Activated CD4-positive, alpha-beta T cell treated with anti-CD3 and anti-CD28 coated beads, Interleukin-2, amount 50 U/mL, for 16 hours (primary cell): ENCODE data around the gene PIH1D1.
"Not testable (repeated sequence)": the region's sequence is repeated elsewhere in the genome, so short reads cannot be mapped to it uniquely, and the experiment has no call there.

Experiments used
- DNase-seq: peaks from one replicate; pipeline ENCODE4 v3.0.0-alpha.2; 2020

PIH1D1 gene

DNA sequence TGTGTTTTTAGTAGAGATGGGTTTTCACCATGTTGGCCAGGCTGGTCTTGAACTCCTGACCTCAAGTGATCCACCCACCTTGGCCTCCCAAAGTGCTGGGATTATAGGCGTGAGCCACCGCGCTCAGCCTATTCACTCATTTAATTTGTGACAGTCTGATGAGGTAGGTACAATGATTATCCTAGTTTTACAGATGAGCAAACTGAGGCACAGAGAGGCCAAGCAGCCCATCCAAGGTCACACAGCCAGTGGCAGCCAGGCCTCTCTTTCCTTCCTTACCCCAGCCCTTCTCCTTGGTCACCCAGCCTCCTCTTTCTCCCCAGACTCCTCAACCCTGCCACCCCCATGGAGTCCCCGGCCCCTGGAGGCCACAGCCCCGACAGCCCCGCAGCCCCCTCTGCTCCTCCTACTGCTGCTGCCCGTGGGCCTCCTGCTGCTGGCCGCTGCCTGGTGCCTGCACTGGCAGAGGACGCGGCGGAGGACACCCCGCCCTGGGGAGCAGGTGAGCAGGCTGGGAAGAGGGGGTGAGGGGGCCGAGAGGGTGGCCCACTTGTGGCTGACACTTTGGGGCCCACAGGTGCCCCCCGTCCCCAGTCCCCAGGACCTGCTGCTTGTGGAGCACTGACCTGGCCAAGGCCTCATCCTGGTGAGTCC lies 28.5 kb upstream of the PIH1D1 start:
- DNase-seq: no peak

DNA sequence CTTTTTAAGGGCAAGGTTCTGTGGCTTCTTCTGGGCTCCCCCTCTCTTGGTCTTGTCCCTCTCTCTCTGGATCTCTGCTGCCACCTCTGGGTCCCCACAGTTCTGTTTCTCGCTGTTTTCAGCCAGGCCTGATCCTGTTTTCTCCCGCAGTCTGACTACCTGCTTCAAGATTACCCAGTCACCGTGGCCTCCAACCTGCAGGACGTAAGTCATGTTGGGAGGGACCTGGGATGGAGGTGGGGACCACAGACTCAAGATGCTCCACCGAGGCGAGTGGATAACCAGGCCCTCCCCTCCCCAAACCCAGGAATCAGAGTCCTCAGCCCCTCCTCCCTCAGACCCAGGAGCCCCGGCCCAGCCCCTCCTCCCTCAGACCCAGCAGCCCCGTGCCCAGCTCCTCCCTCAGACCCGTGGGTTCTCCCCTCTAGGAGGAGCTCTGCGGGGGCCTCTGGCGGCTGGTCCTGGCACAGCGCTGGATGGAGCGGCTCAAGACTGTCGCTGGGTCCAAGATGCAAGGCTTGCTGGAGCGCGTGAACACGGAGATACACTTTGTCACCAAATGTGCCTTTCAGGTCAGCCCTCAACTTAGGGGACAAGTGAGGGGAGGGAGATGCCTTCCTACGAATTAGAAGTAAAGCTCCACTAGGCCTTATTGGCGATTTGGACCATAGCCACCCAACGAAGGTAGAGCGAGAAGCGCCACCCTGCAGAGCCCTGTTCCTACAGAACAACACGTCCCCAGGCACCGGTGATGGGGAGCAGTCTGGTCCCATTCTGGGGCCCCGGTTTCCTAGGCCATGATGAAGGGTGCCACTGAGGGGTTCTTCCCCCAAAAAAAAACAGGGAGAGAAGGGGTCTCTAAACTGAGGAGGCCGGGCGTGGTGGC lies 24.6 kb upstream of the PIH1D1 start:
- peak; percentile 86 for DNase-seq

DNA sequence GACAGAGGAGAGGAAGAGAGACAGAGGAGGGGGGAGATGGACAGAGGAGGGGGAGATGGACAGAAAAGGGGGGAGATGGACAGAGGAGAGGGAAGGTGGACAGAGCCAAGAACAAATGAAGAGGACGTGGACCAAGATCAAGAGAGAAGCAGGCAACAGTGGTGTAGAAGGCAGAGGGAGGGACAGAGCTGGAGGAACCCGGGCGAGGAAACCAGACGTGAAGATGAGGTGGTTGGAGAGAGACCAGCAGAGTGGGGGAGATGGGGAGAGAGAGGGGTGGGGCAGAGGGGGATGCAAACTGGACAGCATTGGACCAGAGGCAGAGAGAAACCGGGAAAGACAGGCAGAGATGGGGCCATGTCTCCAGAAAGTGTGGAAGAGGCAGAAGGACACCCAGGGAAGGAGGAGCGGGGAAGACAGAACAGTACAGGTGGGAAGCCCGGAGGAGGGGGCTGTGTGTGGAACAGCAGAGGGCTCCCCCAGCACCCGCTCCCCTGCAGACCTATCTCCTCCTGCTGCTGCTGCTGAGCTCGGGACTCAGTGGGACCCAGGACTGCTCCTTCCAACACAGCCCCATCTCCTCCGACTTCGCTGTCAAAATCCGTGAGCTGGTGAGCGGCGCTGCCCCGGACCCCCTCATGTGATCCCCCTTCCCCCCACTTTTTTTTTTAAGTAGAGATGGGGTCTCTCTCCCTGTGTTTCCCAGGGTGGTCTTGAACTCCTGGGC lies 23.7 kb upstream of the PIH1D1 start:
- DNase-seq: no peak

DNA sequence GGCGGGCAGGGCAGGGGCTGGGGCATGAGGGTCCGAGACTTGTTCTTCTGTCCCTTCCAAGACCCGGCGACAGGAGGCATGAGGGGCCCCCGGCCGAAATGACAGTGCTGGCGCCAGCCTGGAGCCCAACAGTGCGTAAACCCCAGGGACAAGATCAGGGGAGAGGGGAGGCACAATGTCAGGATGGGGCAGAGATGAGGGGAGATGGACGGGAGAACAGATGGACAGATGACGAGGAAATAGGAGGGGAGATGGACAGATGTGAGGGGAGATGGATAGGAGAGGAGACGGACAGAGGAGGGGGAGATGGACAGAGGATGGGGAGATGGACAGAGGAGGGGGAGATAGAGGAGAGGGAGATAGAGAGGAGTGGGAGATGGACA lies 22.9 kb upstream of the PIH1D1 start:
- no peak for DNase-seq

DNA sequence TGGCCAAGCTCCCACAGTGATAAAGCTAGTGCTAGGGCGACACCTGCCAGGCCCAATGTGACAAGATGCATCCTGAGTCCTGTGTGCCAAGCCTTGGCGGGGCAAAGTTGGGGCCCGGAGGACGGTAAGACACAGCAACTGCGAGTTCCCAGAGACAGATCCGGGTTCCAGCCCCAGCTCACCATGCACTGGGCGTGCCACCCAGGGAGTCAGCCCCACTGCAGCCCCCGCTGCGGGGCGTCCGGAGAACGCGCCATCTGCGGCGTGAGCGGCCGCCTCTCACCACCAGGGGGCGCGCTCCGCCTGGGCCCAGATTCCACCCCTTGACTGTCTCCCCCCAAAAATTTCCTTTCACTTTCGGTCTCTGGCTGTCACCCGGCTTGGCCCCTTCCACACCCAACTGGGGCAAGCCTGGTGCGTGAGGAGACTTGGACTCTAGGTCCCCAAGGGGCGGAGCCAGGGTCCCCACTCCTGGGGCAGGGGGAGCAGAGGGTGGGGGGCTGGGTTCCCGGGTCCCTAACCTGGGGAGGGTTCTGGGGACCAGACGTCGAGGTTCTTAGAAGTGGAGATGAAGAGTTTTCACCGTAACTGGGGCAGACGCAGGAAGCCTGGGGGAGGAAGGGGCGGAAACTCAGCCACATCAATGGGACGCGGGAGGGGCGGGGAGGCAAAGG lies 22.4 kb upstream of the PIH1D1 start, which contains the start of gene FLT3LG:
Gene FLT3LG, plus strand, starts transcription at position 348 of the 674 bp plus-strand sequence. CDS start 425 bp downstream, outside the sequence.
- DNase-seq: peak; percentile 95

DNA sequence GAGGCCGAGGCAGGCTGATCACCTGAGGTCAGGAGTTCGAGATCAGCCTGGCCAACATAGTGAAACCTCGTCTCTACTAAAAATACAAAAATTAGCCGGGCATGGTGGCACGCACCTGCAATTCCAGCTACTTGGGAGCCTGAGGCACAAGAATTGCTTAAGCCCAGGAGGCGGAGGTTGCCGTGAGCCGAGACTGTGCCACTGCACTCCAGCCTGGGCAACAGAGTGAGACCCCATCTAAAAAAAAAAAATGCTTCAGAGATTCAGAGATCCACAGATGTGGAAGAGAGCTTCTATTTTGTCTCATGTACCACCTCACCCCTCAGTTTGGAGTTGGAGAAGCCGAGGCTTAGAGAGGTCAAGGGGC lies 21.9 kb upstream of the PIH1D1 start:
- not testable (repeated sequence) for DNase-seq

DNA sequence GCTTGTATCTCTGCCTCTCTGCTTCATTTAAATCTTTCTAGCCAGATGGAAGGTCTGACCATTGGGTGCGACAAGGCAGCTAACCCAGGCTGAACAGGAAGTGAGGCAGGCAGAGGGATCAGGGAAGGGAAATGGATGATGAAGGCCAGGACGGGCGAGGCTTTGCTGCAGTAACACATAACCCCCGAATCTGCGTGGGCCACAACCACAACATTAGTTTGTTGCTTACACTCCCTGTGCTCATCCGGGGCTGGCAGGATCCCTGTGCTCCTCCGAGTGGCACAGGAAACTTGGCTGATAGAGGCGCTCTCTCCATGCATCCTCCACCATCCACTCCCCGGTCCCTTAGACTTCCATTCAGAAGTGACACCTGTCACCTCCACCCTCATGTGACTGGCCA lies 21.3 kb upstream of the PIH1D1 start:
- DNase-seq: no peak

DNA sequence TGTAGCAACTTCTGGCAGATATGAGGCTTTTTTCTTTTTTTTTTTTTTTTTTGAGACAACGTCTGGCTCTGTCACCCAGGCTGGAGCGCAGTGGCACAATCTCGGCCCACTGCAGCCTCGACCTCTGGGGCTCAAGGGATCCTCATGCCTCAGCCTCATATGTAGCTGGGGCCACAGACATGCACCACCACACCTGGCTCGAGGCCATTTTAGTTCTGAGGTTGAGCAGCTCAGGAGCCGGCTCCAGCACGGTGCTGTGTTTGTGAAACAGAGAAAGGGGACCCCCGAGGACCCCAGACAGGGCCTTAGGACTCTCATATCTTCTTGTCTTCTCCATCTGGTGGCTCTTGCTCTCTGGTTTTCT lies 19.0 kb upstream of the PIH1D1 start:
- no peak for DNase-seq

DNA sequence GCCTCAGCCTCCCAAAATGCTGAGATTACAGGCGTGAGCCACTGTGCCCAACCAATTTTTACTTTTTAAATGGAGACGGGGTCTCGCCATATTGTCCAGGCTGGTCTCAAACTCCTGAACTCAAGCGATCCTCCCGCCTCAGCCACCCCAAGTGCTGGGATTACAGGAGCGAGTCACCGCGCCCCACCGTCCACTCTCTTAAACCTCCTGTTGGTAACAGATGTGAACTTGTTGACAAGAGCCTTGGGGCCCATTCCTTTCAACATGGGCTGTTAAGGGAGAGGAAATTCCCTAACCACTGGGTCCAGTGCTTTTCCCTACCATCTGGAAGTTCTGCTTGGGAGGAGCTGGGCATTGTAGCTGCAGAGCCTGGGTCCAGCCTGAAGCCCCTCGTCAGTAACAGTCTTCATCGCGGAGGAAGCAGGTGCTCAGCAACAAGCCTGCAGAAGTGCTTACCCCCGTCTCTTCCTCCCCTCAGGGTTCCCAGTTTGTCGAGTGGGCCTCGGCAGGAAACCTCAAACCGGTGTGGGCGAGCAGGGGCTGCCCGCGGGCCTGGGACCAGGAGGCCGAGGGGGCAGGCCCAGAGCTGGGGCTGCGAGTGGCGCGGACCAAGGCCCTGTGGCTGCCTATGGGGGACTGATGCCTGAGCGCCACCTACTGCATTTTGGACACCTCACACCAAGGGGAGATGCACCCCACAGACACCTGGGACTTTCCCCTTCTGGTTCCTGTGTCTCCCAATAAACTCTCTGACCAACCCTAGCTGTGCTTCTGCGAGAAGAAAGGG lies 18.4 kb upstream of the PIH1D1 start:
- DNase-seq: peak; percentile 92

DNA sequence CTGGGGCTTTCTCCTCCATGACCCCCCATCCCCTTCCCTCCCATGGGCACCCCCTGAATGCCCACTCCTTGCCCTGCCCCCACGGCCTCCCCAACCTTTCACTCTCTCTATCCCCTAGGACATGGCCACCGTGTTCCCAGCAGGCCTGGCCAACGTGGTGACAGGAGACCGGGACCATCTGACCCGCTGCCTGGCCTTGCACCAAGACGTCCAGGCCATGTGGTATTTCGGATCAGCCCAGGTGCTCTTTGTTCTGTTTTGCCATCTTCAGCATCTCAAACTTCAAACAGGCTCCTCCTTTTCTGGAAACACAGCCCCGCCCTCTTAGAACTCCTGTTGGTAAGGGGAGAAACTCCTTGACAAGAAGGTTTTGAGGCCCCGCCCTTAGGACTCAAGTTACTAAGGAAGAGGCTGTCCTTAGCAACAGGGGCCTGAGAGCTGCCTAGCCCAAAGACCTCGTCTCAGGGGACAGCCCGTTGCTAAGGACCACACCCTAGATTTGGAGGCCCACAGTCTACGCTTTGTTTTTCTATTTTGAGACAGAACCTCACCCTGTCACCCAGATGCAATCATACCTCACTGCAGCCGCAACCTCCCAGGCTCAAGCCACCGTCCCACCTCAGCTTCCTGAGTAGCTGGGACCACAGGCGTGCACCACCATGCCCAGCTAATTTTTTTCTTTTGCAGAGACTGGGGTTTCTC lies 17.3 kb upstream of the PIH1D1 start:
- DNase-seq: peak; percentile 94

DNA sequence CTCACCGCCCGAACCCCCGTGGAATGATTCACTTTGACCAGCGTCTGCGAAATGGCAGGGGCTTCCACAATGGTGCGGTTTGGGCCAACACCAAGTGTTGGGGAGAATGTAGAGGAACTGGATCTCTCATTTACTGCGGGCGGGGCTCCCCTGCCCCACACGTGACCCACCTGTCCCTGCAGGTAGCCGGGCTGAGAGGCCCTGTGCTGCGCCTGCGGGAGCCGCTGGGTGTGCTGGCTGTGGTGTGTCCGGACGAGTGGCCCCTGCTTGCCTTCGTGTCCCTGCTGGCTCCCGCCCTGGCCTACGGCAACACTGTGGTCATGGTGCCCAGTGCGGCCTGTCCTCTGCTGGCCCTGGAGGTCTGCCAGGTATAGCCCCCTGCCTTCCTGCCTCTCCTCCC lies 16.6 kb upstream of the PIH1D1 start:
- DNase-seq: no peak

DNA sequence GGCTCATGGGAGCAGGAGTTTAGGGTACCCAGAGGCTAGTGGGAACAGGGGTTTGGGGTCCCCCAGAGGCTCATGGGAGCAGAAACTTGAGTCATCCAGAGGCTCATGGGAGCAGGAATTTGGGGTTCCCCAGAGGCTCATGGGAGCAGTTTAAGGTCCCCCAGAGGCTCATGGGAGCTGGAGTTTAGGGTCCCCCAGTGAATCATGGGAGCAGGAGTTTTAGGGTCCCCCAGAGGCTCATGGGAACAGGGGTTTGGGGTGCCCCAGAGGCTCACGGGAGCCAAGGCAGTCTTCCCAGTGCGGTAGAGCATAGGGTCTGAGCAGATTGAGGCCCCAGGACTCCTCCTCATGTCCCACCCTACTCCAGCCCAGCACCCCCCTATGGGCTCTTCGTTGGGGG lies 13.8 kb upstream of the PIH1D1 start:
- no peak for DNase-seq

DNA sequence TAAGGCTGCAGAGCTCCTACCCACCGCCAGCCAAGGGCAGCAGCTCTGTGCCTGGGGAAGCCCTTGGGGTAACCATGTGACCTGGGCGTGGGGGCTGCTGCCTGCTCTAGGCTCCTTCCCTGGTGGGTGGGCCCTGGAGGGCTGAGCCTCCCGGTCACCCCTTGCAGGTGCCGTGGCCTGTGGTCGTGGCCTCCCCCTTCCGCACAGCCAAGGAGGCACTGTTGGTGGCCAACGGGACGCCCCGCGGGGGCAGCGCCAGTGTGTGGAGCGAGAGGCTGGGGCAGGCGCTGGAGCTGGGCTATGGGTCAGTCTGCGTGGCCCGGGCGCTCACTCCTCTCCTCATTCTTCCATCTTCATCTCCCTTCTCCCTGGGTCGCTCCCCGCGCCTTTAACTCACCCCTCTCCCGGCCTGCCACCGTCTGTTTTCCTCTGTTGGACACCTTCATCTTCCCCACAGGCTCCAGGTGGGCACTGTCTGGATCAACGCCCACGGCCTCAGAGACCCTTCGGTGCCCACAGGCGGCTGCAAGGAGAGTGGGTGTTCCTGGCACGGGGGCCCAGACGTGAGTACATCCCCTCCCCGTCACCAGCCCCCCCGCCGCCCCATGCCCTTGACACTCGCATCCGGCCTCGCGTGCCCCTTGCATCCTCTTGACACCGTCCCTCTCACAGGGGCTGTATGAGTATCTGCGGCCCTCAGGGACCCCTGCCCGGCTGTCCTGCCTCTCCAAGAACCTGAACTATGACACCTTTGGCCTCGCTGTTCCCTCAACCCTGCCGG lies 12.5 kb upstream of the PIH1D1 start:
- no peak for DNase-seq

DNA sequence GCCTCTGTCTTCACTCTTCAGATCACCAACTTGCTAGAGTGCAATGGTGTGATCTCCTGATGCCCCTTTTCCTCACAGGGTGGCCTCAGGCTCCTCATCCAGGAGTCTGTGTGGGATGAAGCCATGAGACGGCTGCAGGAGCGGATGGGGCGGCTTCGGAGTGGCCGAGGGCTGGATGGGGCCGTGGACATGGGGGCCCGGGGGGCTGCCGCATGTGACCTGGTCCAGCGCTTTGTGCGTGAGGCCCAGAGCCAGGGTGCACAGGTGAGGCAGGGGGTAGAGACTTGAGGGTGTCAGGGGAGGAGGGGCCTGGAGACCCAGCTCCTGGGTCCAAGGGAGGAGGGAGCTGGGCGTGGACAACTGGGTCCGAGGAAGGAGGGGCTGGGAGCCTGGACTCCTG lies 10.9 kb upstream of the PIH1D1 start:
- no peak for DNase-seq

DNA sequence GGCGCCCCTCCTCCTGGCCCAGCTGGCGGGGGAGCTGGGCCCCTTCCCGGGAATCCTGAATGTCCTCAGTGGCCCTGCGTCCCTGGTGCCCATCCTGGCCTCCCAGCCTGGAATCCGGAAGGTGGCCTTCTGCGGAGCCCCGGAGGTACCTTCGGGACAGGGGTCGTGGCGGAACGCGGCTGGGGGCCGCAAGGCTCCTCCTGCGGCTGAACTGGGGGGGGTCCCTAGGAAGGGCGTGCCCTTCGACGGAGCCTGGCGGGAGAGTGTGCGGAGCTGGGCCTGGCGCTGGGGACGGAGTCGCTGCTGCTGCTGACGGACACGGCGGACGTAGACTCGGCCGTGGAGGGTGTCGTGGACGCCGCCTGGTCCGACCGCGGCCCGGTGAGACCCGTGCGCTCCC lies 10.0 kb upstream of the PIH1D1 start:
- DNase-seq: no peak

DNA sequence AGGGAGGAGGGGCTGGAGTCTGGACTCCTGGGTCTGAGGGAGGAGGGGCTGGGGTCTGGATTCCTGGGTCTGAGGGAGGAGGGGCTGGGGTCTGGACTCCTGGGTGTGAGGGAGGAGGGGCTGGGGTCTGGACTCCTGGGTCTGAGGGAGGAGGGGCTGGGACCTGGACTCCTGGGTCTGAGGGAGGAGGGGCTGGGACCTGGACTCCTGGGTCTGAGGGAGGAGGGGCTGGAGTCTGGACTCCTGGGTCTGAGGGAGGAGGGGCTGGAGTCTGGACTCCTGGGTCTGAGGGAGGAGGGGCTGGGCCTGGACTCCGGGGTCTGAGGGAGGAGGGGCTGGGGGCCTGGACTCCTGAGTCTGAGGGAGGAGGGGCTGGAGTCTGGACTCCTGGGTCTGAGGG lies 9.5 kb upstream of the PIH1D1 start:
- DNase-seq: not testable (repeated sequence)

DNA sequence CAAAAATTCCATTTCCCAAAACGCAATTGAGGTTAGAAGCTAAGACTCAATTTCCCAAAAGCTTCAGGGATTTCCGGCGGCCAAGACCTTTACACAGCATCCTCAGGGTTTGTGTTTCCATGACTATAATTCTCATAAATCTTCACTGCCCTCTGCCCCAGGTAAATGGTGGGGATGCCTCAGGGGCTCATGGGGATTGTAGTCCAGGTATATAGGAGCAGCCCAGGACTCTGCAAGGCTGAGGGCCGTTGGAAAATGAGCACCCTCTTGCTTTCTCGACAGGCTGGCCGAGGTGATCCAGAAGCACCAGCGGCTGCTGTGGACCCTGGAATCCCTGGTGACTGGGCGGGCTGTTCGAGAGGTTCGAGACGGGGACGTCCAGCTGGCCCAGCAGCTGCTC lies 7.8 kb upstream of the PIH1D1 start:
- no peak for DNase-seq

DNA sequence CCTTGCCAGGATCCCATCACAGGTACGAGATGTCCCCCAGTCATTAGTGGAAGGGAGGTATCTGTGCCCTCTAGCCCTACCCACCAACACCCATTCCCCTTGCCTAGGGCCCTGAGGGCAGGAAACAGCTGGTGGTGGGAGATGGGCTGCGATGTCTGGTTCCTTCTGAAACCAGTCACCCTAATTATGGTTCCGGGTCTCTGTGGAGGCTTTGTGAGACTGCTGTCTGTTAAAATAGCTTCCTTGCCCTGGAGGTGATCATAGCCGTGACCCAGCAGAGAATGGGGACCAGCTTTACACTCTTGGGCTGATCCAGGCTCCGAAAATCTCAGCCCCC lies 6.9 kb upstream of the PIH1D1 start:
- no peak for DNase-seq

DNA sequence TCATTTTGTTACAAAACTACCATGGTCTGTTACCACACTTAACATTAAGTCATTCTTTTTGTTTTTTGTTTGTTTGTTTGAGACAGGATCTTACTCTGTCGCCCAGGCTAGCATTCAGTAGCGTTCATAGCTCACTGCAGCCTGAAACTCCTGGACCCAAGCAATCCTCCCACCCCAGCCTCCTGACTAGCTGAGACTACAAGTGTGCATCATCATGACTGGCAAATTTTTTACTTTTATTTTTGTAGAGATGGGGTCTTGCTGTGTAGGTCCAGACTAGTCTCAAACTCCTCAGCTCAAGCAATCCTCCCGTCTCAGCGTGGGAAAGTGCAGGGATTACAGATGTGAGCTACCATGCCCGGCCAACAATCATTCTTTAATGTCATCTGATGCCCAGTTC lies 4.7 kb upstream of the PIH1D1 start:
- DNase-seq: no peak

DNA sequence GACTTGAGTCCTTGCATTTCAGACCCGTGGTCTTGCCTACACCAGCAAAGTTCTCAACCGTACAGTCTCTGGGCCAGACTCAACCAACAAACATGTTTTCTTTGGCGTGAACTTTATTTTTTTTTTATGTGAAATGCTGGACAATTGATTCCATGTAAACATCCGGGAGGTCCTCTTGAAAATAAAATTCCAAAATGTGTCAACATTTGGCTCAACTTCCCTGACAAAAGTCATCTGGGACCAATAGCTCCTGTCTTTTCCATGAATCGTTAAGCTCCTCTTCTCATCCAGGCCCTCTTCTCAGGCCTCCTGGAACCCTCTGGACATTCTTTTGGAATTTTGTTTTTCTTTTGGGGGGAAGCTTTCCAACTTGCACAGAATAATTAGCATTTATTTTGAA lies 4.2 kb upstream of the PIH1D1 start:
- DNase-seq: no peak

DNA sequence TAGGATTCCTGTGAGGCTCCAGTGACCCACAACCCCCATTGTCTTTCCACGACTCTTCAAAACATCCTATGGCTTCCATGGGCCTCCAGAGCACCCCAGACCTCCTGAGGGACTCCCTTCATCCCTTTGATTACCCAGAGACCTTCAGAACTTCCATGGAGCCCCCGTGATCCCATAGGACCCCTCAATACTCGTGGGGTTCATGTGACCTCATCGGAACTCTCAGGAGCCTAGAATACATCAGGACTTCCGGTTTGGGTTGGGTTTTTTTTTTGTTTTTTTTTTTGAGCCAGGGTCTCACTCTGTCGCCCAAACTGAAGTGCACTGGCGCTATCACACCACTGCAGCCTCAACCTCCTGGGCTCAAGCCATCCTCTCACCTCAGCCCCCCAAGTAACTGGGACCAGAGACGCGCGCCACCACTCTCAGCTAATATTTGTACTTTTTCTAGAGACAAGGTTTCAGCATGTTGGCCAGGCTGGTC lies 2.2 kb upstream of the PIH1D1 start:
- DNase-seq: no peak
